HG03175 (cell line): ENCODE data around the gene ULK3.

Experiments
- ATAC-seq: cut with Tn5 transposase; IDR thresholded peaks from one replicate; pipeline ENCODE4 v1.9.1; 2021; ENCODE audit warnings: mild to moderate bottlenecking, moderate library complexity; ENCODE audit not compliant: unreplicated experiment

Gene ULK3

DNA sequence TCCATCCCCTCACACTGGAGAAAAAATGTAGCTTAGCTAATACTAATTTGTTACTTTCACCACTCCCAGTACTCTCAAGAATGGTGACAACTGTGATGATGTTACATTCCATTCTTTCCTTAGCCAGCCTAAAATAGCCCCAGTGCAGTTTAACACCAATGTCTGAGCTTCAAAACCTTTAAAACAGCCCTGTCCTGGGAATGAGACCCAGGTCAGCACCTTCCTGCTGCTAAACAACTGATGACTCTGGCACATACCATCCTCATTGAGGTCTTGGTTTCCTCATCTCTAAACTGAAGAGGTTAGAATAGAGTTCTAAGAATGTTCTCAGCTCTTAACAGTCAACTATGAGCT, 26.4 kb upstream of the ULK3 start:
- ATAC-seq = no peak

DNA sequence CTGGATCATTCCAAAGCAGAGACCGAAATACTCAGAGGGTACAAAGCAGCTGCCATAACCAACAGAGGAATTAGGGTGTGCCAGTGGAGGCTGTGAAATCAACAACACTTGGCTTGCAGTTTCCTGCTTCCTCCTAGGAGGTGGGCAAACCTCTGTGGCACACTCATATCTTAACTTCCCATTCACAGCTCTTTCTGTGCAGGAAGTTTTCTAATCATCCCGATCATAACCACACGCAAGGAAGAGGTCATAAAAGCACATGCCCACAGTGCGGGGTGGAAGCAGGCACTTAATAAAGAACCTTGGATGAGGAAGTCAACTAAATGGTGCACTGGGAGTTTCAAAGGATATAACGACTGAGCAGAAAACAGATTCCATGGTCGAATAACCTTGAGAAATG, 25.1 kb upstream of the ULK3 start:
- ATAC-seq = no peak

DNA sequence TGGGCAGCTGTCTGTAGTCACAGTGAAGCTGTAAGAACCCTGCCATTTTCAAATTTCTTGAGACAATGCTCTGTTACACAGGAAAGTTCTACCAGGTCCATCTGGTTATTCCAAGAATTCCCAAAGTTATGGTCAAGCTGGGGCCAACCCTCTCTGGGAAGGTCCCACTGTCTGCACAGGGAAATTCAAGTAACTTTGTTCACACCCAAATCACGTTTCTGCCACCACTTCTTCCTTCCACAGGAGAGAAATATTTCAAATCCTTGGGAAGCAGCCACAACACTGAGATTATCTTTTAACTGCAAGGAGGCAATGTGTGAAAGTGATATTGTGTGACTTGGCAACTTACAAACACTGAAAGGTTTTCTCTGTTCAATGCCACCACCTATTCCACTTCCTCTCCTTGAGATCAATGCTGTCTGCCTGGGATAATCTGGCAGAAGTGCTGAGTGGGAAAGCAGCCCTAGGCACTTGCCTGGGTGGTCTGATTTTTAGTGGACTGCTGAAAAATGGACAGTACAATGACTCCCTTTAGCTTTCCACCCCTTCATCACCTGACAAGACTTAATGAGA, 24.6 kb upstream of the ULK3 start:
- no peak for ATAC-seq

DNA sequence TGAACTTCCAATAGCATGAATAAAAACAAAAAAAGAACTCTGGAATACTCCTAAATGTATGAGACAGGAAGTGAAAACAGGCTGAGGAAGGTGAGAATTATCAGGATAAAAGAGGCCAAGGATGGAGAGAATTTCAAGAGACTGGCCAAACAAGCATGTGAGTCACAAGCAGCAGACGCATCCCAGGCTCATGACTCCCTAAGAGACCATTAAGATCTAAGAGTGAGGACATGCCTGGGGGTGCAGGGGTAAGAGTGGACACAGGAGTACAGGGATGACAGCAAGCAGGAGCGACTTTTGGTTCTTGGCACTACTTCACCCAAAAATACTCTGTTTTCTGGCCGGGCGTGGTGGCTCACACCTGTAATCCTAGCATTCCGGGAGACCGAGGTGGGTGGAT, 23.1 kb upstream of the ULK3 start:
- no peak for ATAC-seq

DNA sequence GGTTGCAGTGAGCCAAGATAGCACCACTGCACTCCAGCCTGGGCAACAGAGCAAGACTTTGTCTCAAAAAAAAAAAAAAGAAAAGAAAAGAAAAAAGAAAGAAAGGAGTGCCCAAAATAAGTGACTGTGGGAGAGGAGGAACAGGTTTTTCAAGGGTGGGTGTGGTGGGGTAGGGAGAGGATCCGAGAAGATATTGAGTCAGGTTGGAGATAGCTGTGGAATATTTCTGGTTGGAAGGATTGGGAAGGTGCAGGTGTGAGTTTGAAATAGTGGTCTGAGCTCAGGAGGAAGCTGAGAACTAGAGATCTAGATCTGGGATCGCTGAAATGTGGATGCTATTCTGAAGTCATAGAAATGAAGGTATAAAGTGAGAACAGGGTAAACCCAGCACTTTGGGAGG, 22.4 kb upstream of the ULK3 start:
- no peak for ATAC-seq

DNA sequence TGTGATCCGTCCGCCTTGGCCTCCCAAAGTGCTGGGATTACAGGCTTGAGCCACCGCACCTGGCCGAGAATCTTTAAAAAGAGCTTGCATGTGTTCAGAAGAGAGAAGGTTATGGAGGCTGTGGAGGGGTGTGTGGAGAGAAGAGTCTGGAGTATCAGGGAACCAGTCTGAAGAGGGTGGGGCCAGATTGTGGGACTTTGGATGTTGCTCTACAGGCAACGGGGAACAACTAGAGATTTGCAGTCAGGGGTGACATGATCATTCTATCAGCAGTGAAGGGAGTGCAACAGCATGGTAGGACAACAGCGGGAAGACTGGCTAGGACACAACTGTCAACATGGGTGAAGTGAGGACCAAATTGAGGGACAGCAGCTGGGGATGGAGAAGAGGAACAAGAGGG, 21.3 kb upstream of the ULK3 start:
- no peak for ATAC-seq

DNA sequence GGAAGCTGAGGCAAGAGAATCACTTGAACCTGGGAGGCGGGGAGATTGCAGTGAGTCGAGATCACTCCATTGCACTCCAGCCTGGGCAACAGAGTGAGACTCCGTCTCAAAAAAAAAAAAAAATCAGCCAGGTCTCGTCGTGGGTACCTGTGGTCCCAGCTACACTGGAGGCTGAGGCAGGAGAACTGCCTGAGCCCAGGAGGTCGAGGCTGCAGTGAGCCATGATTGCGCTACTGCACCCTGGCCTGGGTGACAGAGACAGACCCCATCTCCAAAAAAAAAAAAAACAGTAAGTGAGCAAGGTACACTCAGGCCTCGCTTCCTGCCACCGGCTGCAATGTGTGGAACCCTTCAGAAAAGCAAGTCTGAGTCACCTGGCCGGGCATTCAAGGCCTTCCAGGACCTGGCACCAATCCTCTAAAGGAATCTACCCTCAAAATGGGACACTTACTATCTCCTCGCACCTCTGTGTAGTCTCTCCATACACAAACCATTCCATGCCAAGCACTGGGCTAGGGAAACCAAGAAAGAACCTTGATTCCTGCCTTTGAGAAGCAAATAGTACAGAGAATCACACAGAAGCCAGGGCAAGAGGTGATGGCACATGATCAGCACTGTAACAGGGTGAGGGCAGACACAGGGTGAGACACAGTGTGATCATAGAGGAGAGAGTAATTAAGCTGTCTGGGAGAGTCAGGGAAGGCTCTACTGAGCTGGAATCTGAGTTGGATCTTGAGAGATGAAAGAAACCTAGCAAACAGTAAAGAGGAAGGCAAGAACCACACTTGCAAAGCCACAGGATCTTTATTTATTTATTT, 20.5 kb upstream of the ULK3 start:
- ATAC-seq = no peak

DNA sequence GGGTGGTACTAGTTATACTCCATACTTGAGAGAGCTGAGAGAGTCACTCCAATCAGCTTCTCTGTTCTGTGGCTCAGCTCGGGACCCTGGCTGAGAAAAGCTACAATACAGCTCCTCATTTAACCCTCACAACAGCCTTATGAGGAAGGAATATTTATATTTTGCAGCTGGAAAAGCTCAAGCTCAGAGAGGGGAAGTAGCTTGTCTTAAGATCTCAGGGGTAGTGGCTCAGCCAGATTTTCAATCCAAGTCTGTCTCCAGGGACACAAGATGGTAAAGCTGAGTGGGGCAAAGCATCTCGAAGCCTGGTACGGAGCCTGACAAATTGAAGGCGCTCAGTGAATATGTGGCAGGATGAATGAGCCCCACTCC, 15.4 kb upstream of the ULK3 start:
- no peak for ATAC-seq

DNA sequence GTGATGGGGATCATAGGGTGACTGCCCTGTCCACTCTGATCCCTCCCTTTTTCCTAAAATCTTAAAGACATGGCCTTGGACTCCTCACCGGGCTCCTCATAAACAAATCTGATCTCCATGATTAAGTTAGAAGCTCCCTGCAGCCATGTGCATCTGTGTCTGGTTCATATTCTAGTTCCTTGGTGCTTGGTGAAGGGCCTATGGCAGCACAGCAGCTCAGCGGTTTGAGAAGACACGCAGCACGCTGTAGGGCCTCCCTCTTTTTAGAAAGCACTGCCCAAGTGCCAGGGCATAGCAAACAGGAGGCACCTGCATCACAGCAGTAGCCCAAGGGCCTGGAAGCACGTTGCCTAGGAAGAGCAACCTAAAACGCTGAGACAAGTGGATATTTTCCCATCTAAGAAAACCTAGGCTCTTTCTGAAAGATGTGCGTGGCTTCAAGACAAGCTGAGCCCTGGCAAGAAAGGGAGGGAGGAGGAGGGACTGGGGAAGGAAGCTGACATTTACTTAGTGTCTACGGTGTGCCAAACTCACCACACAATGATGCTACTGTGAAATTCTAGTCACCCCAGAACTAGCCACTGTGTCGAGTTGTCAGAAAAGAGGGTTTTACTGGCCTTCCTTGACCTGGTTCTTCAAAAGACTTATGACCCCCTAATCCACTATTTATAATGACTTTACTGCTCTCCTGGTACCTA, 14.9 kb upstream of the ULK3 start:
- ATAC-seq = peak; percentile 33

DNA sequence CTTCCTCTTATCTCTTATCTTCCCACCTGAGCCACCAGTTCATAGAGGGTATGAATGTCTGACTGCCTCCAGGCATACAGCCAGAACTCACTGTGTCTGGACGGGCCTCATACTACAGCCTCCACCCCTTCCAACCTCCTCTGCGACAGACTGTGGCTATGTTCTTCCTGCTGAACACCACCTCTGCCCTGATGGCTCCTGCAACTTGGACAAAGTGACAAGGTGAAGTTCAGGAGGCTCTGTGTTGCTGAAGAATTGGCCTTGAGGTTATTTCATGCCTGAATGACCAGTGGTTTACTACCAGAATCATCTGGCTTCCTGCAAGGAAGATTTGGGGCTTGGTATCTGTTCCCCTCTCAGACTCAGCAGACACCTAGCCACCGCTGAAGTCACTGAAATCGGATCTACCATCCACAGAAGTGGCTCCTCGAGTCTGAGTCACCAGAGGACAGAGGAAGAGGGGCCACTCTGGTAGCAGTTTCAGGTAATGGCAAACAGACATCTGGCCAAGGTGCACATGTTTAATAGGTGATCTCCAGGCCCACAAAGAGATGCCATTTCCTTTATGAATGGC, 14.2 kb upstream of the ULK3 start:
- ATAC-seq = peak; percentile 82

DNA sequence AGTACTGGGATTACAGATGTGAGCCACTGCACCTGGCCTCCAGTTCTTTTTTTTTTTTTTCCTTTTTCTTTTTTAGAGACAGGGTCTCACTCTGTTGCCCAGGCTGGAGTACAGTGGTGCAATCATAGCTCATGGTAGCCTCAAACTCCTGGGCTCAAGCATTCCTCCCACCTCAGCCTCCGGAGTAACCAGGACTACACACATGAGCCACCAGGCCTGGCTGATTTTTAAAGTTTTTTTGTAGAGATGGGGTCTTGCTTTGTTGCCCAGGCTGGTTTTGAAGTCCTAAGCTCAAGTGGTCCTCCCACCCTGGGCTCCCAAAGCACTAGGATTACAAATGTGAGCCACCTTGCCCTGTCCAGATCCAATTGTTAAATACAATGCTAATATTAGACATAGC, 13.6 kb upstream of the ULK3 start:
- no peak for ATAC-seq

DNA sequence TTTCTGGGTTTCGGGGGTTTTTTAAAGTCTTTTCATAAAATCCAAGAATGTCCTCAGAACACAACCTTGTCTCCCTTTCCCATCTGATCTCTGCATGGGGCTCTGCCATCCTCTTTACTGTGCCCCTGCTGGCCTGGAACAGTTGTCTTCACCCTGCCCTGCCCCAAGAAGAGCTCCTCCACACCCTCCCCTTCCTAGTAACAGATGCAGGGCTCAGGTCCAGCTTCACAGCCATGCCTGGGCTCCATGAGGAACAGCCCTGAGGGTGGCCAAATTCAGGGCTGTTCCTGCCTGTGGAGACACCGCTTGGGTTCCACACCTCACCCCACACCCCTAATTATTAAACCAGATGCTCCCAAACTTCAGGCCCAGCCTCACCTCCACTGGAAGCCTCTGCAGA, 12.9 kb upstream of the ULK3 start:
- ATAC-seq = no peak

DNA sequence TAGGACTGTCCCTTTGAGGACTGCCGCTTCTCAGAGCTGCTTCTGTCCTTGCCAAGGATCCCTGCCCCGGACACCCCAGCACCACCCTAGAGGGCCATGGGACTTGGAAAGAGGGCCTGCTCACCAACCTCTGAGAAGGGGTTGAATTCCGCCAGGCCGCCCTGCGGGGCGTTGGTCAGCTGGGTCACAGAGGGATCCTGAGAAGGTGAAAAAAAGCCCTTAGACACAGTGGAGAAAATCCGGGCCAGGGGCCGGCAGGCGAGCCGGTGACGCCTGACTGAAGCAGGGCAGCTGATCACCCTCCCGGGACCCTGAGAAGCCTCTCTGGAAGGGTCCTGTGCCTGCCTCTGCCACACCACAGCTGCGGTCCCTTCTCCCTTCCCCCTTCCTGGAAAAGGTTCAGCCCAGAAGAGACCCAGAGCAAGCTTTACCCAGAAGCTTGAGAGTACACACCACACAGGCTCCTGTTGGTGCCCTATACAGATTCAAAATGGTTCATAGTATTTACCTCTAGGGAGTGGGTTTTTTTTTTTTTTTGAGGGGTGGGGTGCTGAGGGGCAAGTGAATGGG, 11.6 kb upstream of the ULK3 start:
- no peak for ATAC-seq

DNA sequence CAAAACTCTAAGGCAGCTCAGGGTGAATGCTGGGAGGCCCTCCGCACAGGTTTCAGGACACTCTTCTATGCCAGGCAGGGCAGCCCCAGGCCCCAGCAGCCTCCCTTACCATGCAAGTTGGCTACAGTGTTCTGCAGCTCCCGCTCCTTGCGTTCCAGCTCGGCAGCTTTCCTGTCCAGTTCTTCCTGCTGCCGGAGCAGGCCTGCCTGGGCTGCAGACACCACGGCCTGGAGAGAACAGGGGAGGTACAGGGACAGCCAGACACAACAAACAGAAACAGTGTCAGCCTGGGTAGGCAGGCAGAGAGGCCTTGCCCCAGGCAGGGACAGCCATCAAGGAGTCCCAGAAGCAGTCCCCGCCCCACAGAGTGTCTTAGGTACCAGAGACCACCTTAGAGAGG, 9.0 kb upstream of the ULK3 start:
- no peak for ATAC-seq

DNA sequence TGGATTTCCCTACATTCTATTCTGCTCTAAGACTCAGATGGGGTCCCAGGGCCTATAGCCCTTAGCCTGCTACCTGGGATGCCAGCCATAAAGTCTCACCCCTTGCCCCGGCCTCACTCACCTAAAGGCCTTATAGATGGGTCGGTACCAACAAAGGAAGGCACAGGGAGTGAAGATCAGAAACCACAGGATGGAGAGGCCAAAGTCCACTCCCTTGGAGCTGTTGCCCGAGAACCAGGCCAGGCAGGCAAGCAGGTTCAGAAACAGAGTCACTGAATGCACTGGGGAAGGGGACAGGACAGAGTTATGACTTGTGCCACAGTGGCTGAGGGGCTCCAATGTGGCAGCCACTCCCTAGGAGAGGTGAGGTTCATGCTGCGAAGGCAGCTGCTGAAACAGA, 7.4 kb upstream of the ULK3 start:
- ATAC-seq = no peak

DNA sequence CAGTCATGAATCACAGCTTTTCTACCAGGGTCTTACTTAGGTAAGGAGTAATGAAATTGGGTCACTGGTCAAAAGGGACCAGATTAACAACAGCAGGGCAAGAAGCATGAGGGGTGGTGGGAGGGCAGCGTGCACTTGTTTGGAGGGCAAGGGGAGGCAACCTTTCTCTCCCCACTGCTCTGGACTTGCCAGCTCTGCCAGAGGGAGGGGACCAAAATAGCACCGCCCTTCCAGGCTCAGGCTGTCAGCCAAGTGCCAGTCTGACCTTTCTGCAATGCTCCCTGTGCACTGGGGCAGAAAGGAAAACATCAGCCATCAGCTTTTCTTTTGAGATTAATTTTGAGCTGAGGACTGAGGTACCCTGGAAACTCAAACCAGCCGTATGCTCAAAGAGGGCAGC, 4.5 kb upstream of the ULK3 start:
- ATAC-seq = no peak

DNA sequence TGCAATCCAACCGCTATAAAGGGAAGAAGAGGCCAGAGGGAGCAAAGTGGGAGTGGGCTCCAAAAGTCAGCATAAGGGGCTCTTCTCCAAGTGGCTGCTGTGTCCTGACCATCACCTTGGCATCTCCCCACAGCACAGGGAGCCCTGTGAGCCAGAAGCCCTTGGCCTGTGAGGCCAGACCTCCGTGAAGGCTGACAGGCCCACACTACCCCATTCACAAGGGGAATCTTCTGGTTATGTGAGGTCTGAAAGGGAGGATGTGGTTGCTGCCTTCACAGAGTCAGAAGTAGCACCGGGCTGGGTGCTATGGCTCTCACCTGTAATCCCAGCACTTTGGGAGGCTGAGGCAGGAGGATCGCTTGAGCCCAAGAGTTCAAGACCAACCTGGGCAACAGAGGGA, 2.6 kb upstream of the ULK3 start:
- ATAC-seq = no peak

DNA sequence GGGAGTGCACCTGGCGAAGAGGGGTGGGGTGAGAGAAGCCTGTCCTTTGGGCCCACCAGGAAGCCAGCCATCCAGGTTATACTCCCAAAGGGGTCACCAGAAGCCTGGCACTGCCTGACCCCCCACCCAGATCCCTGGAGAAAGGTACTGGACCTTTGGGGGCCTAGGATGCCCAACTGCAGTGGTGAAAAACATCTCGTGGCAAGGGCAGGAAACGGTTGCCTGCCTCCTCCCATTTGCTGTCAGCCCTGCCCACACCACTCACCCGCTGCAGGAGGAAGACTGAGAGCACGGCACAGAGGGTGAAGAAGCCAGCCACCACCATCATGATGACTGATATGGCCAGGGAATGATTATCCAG, 2.2 kb upstream of the ULK3 start:
- ATAC-seq = no peak

DNA sequence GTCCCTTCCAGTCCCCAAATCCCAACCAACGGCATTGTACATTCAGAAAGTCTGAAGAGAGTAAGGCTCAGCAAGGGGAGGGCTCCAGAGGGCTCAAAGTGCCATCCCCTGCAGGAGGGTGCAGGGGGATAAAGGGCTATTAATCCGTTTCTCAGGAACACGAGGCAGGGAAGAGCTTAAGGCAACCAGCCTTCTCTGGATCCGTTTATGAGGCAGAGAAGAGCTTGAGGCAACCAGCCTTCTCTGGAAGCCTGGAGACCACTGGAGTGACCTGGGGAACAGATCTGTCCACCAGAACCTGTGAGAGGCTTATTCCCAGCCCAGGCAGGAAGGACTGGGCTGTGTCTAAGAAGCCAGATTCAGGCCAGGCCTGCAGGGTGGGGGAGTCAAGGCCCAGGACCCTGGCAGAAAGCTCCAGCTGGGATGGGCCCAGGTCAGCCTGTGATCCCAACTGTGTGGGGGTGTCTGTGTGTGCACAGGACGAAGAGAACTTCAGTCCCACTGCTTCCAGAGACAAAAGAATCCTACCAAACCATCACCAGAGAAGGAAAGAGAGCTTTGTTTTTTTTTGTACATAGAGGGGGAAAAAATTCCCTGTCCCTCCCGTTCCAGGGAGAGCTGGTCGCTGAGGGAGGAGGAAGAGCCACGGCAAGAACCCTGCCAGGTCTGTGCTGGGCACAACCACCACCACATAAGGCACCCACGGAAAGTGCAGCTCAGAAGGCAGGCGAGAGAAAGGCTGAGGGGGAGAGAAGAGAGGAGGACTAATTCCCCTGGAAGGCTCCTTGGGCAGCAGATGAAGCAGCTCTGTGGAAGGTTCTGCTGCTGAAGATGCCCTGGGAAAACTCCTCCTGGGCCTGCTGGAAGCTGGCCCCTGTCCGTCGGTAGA, 1.6 kb upstream of the ULK3 start:
- ATAC-seq = no peak

DNA sequence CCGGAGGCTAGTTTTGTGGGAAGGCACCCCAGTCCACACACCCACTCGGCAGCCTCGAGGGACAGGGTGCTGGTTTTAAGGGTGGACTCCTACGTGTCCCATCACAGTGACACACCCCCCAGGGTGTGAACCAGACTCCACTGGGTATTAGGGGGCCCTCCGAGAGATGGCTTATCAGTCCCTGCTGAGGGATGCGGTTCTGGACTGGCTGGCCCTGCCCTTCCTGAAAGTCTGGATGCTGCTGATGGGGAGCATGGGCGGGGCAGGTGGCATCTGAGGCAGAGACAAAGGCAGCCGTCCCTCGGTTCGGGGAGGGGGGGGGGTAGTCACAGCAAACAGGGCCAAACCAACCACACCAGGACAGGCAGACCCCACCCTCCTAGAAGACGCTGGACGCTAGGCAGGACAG, 939 bp upstream of the ULK3 start:
- ATAC-seq = no peak

DNA sequence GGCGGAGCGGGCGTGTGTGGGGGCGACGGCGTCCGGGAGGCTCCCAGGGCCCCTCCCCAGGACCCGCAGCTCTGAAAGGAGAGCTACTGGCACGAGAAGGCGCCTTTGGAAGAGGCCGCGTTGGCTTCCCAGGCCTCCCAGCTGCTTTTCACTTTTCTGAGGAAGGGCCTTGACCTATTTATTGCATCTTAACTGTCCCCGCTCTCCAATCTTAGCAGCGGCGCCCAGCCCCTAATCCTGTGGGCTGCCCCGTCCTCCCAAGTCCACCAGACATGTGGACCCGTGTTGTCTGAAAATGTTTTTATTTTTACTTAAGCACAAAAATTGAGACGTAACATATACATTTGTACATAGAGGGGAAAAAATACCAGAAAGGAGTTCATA, 481 bp upstream of the ULK3 start:
- no peak for ATAC-seq
